ENCODE results near the gene FGF22. TPM values are rescaled to one million over a fixed set of nuclear protein-coding genes. Genes with fewer than 3 reads are reported as not detected.

The FGF22 gene
- 1 to 10 TPM in 3 of 6 donors, under 1 TPM in 2, not detected in 1; 0.40 to 6.3 (median 1.2) TPM for total RNA-seq

GRCh38 chr19:639253-640160, at the start of gene FGF22:
TSS of gene FGF22 (plus strand) at chr19:639879. CDS start at chr19:639926, 47 bp downstream.
- Histone ChIP-seq H3K27ac (peak within 1 kb of the TSS in 2 of 4 donors; percentile 26 to 39), H3K4me1 (peaks cover 14 to 20% (median 16%) of the 10 kb centered on the region in 4 donors), H3K9me3 (no peaks in the 10 kb centered on the region), H3K4me3 (peak within 1 kb of the TSS in 3 of 4 donors; percentile 46 to 58 (median 56)), H3K36me3 (peaks cover 0 to 6% (median 1%) of the 10 kb centered on the region in 4 donors), H3K27me3 (no peaks in the 10 kb centered on the region)
- TF ChIP-seq POLR2AphosphoS5 (IDR thresholded peaks at IDR 0.05): peak in 1 of 2 donors; percentile 15
- no peak for TF ChIP-seq POLR2A (IDR thresholded peaks at IDR 0.05)
- TF ChIP-seq EP300 (IDR thresholded peaks at IDR 0.05): no peak
- peak in 2 of 6 experiments; percentile 26 to 43 for TF ChIP-seq CTCF (IDR thresholded peaks at IDR 0.05)
- 5 to 15% methylated on average over 43 to 84 of the region's 109 CpGs for WGBS, 2 donors
- ATAC-seq (ENCODE audit: low FRiP score in 2 of 2): peak; percentile 92 to 95
- peak; percentile 95 to 99 for DNase-seq

- ATAC-seq (ENCODE audit: low FRiP score in 2 of 2) (no peak), DNase-seq (peak in 1 of 2 donors; percentile 84)
- Histone ChIP-seq H3K36me3 (no peaks in the 10 kb centered on the region), H3K4me3 (peak overlapping the region in 3 of 4 donors; percentile 6 to 31 (median 18)), H3K9me3 (no peaks in the 10 kb centered on the region), H3K4me1 (peaks cover 10 to 34% (median 20%) of the 10 kb centered on the region in 4 donors), H3K27ac (no peak overlapping the region), H3K27me3 (peaks cover 3 to 49% (median 32%) of the 10 kb centered on the region in 4 donors)
- TF ChIP-seq CTCF (IDR thresholded peaks at IDR 0.05): no peak
- TF ChIP-seq POLR2AphosphoS5 (IDR thresholded peaks at IDR 0.05): no peak
- TF ChIP-seq EP300 (IDR thresholded peaks at IDR 0.05): no peak
- TF ChIP-seq POLR2A (IDR thresholded peaks at IDR 0.05): no peak
- WGBS, 2 donors: 1% methylated on average over 15 of the region's 50 CpGs; no CpG with 5 or more reads in 1 of the 2 donors
These were observed 49.3 kb upstream of the FGF22 start for GRCh38 chr19:590396-590745.

- TF ChIP-seq POLR2AphosphoS5 (IDR thresholded peaks at IDR 0.05): no peak
- no peak for TF ChIP-seq POLR2A (IDR thresholded peaks at IDR 0.05)
- TF ChIP-seq EP300 (IDR thresholded peaks at IDR 0.05): no peak
- no peak for TF ChIP-seq CTCF (IDR thresholded peaks at IDR 0.05)
- Histone ChIP-seq H3K9me3 (no peaks in the 10 kb centered on the region), H3K4me3 (peak overlapping the region in 2 of 4 donors; percentile 6 to 31), H3K36me3 (no peaks in the 10 kb centered on the region), H3K27me3 (peaks cover 3 to 49% (median 32%) of the 10 kb centered on the region in 4 donors), H3K27ac (no peak overlapping the region), H3K4me1 (peaks cover 10 to 34% (median 20%) of the 10 kb centered on the region in 4 donors)
- DNase-seq: no peak
- WGBS, 2 donors: 12 to 14% methylated on average over 5 to 18 of the region's 41 CpGs
- ATAC-seq (ENCODE audit: low FRiP score in 2 of 2): no peak
These were observed 49.0 kb upstream of the FGF22 start for GRCh38 chr19:590750-591098.

GRCh38 chr19:591099-591958, 48.4 kb upstream of the FGF22 start:
- Histone ChIP-seq H3K4me3 (no peak overlapping the region), H3K27me3 (peaks cover 3 to 49% (median 32%) of the 10 kb centered on the region in 4 donors), H3K36me3 (no peaks in the 10 kb centered on the region), H3K27ac (no peak overlapping the region), H3K9me3 (no peaks in the 10 kb centered on the region), H3K4me1 (peaks cover 10 to 34% (median 20%) of the 10 kb centered on the region in 4 donors)
- peak in 1 of 2 donors; percentile 53 for ATAC-seq (ENCODE audit: low FRiP score in 2 of 2)
- DNase-seq: peak in 1 of 2 donors; percentile 89
- TF ChIP-seq EP300 (IDR thresholded peaks at IDR 0.05) (no peak), POLR2AphosphoS5 (IDR thresholded peaks at IDR 0.05) (no peak), CTCF (IDR thresholded peaks at IDR 0.05) (no peak), POLR2A (IDR thresholded peaks at IDR 0.05) (no peak)
- 37 to 62% methylated on average over 13 to 63 of the region's 75 CpGs for WGBS, 2 donors

Data from upper lobe of left lung (tissue), 6 donors.